GM23338 (cell line): Measurements from ENCODE around the gene PEAR1. TPM values are rescaled to one million over a fixed set of nuclear protein-coding genes. Genes with fewer than 3 reads are reported as not detected.

Source experiments
- ATAC-seq: fragments of 200-7000 bp; cut with Tn5 transposase; 3 replicates; pipeline ENCODE4 v1.9.1; 2020
- DNase-seq: peaks from one replicate; pipeline ENCODE4 v3.0.0-alpha.2; 2015; ENCODE audit warnings: low spot score
- H2AFZ ChIP-seq: fragments of 200-600 bp; sonication (generic); 2 replicates; pipeline ENCODE4 v1.8.0; 2016; ENCODE audit warnings: antibody characterized with exemption, mild to moderate bottlenecking, moderate library complexity
- H3F3A ChIP-seq: fragments of 200-600 bp; sonication (generic); replicated peaks from 2 replicates; pipeline ENCODE4 v1.8.0; 2017; ENCODE audit warnings: antibody characterized with exemption, mixed run types, low read depth
- H3K27ac ChIP-seq: fragments of 200-600 bp; sonication (generic); 2 replicates; pipeline ENCODE4 v1.6.1; 2016; ENCODE audit warnings: low read depth
- H3K27me3 ChIP-seq: fragments of 200-600 bp; sonication (generic); 2 replicates; pipeline ENCODE4 v1.8.0; 2016; ENCODE audit warnings: mild to moderate bottlenecking, mixed run types, moderate library complexity; ENCODE audit not compliant: insufficient read depth
- H3K36me3 ChIP-seq: fragments of 200-600 bp; sonication (generic); 2 replicates; pipeline ENCODE4 v1.8.0; 2016; ENCODE audit warnings: mild to moderate bottlenecking; ENCODE audit not compliant: insufficient read depth
- H3K4me1 ChIP-seq: fragments of 200-600 bp; sonication (generic); 2 replicates; pipeline ENCODE4 v1.8.0; 2016; ENCODE audit warnings: mild to moderate bottlenecking, moderate library complexity; ENCODE audit not compliant: insufficient read depth
- H3K4me2 ChIP-seq: fragments of 200-600 bp; sonication (generic); 2 replicates; pipeline ENCODE4 v1.7.1; 2017; ENCODE audit warnings: mixed run types
- H3K4me3 ChIP-seq: fragments of 200-600 bp; sonication (generic); 2 replicates; pipeline ENCODE4 v1.6.1; 2016; ENCODE audit warnings: mixed run types
- H3K79me2 ChIP-seq: fragments of 200-600 bp; sonication (generic); replicated peaks from 2 replicates; pipeline ENCODE4 v1.8.0; 2017; ENCODE audit warnings: mild to moderate bottlenecking; ENCODE audit not compliant: insufficient read depth
- H3K9me2 ChIP-seq: fragments of 200-600 bp; sonication (generic); 2 replicates; pipeline ENCODE4 v1.8.0; 2017; ENCODE audit not compliant: insufficient read depth
- H4K20me1 ChIP-seq: fragments of 200-600 bp; sonication (generic); replicated peaks from 2 replicates; pipeline ENCODE4 v1.8.0; 2017; ENCODE audit warnings: mild to moderate bottlenecking; ENCODE audit not compliant: insufficient read depth
- H3K27ac Mint-ChIP-seq: 2 replicates; pipeline ENCODE4 v1.8.0; 2020; ENCODE audit warnings: inconsistent platforms, mild to moderate bottlenecking, moderate library complexity, mixed read lengths
- H3K27me3 Mint-ChIP-seq: 3 replicates; pipeline ENCODE4 v1.8.0; 2022; ENCODE audit warnings: low read depth, mild to moderate bottlenecking, moderate library complexity, mixed read lengths, inconsistent platforms; ENCODE audit not compliant: insufficient read depth, poor library complexity
- H3K36me3 Mint-ChIP-seq: 3 replicates; pipeline ENCODE4 v1.8.0; 2021; ENCODE audit warnings: low read depth, mild to moderate bottlenecking, inconsistent platforms, moderate library complexity, mixed read lengths
- H3K4me1 Mint-ChIP-seq: 3 replicates; pipeline ENCODE4 v1.8.0; 2020; ENCODE audit warnings: mild to moderate bottlenecking, inconsistent platforms, mixed read lengths
- H3K4me3 Mint-ChIP-seq: 3 replicates; pipeline ENCODE4 v1.8.0; 2021; ENCODE audit warnings: moderate library complexity, mild to moderate bottlenecking, inconsistent platforms, mixed read lengths
- H3K9me3 Mint-ChIP-seq: 3 replicates; pipeline ENCODE4 v1.8.0; 2020; ENCODE audit warnings: moderate library complexity, mild to moderate bottlenecking, inconsistent platforms, mixed read lengths
- CREB1 ChIP-seq: fragments of 250-450 bp; sonication (Bioruptor Pico); IDR thresholded peaks from 2 replicates; pipeline ENCODE4 v1.5.0; 2020; ENCODE audit warnings: low read depth, mild to moderate bottlenecking, moderate library complexity
- CTCF ChIP-seq, 2 experiments: fragments of 200-600 bp in 1 of 2; sonication (generic) in 1 of 2; conservative IDR thresholded peaks; 2 replicates each; pipeline versions ENCODE4 v1.5.1 to v1.6.1; 2016 to 2017; ENCODE audit warnings: antibody characterized with exemption in 2 of 2, low read depth in 2 of 2, mild to moderate bottlenecking in 2 of 2, moderate library complexity in 1 of 2
- ETS1 ChIP-seq: IDR thresholded peaks from 2 replicates; pipeline ENCODE4 v1.6.1; 2016; ENCODE audit warnings: antibody characterized with exemption
- EZH2 ChIP-seq: fragments of 200-600 bp; sonication (generic); IDR thresholded peaks from one replicate; pipeline ENCODE4 v1.8.0; 2017; ENCODE audit warnings: antibody characterized with exemption, mild to moderate bottlenecking, low read depth; ENCODE audit not compliant: unreplicated experiment
- EZH2phosphoT487 ChIP-seq: fragments of 200-600 bp; sonication (generic); IDR thresholded peaks from one replicate; pipeline ENCODE4 v1.8.1; 2018; ENCODE audit warnings: antibody characterized with exemption; ENCODE audit not compliant: unreplicated experiment
- JUNB ChIP-seq: IDR thresholded peaks from one replicate; pipeline ENCODE4 v1.6.1; 2016; ENCODE audit warnings: antibody characterized with exemption; ENCODE audit not compliant: unreplicated experiment
- NANOG ChIP-seq: IDR thresholded peaks from 2 replicates; pipeline ENCODE4 v1.6.1; 2016; ENCODE audit warnings: antibody characterized with exemption, borderline replicate concordance
- POLR2AphosphoS5 ChIP-seq: IDR thresholded peaks from 2 replicates; pipeline ENCODE4 v1.6.1; 2016; ENCODE audit warnings: antibody characterized with exemption, low read depth
- REST ChIP-seq: IDR thresholded peaks from one replicate; pipeline ENCODE4 v1.6.1; 2018; ENCODE audit warnings: antibody characterized with exemption; ENCODE audit not compliant: unreplicated experiment
- STAT1 ChIP-seq: IDR thresholded peaks from one replicate; pipeline ENCODE4 v1.6.1; 2016; ENCODE audit warnings: antibody characterized with exemption; ENCODE audit not compliant: unreplicated experiment
- ZNF114 ChIP-seq: fragments of 250-450 bp; sonication (Bioruptor Pico); IDR thresholded peaks from 2 replicates; pipeline ENCODE4 v1.5.0; 2020; ENCODE audit warnings: mild to moderate bottlenecking, moderate library complexity
- ZNF331 ChIP-seq: fragments of 250-450 bp; sonication (Bioruptor Pico); IDR thresholded peaks from 2 replicates; pipeline ENCODE4 v1.5.0; 2020; ENCODE audit warnings: low read depth, mild to moderate bottlenecking, moderate library complexity
- ZNF462 ChIP-seq: fragments of 250-450 bp; sonication (Bioruptor Pico); IDR thresholded peaks from 2 replicates; pipeline ENCODE4 v1.5.0; 2020; ENCODE audit warnings: mild to moderate bottlenecking, moderate library complexity
- polyA plus RNA-seq: library from polyadenylated mRNA; unstranded; fragments of >200 nt; fragmentation: Nextera tagmentation; extraction: Ambion mirVana; gene quantifications from 2 replicates; pipeline ENCODE4 v1.2.1, GENCODE V29; 2016
- total RNA-seq: library from RNA; depleted of rRNA; stranded (reverse); fragments of >200 nt; shearing (Covaris generic); gene quantifications from 2 replicates; pipeline ENCODE4 v1.2.3, GENCODE V29; 2014

The PEAR1 gene
- total and polyA plus RNA-seq, 2 experiments from 2014 or later: 0.28 to 0.47 TPM

GRCh38 chr1:156964441-156964840 is 70.9 kb downstream of the PEAR1 start:
- Mint-ChIP-seq H3K27me3 (peaks cover 6% of the 10 kb centered on the region), H3K4me1 (no peaks in the 10 kb centered on the region), H3K4me3 (no peak overlapping the region), H3K36me3 (peaks cover 50% of the 10 kb centered on the region), H3K9me3 (no peaks in the 10 kb centered on the region), H3K27ac (no peak overlapping the region)
- Histone ChIP-seq H3K36me3 (peaks cover 11% of the 10 kb centered on the region), H3K4me2 (no peak overlapping the region), H3K4me1 (no peaks in the 10 kb centered on the region), H3K4me3 (no peak overlapping the region), H3K9me2 (no peaks in the 10 kb centered on the region), H3K27me3 (no peaks in the 10 kb centered on the region), H2AFZ (no peak overlapping the region), H3K27ac (no peak overlapping the region), H4K20me1 (no peaks in the 10 kb centered on the region), H3F3A (no peaks in the 10 kb centered on the region), H3K79me2 (no peaks in the 10 kb centered on the region)
- TF ChIP-seq ETS1 (no peak), POLR2AphosphoS5 (no peak), JUNB (no peak), CREB1 (no peak), STAT1 (no peak), ZNF114 (no peak), REST (no peak), EZH2phosphoT487 (no peak), ZNF462 (no peak), NANOG (no peak), CTCF (conservative IDR thresholded peaks at IDR 0.05; ENCODE audit: low read depth in 2 of 2) (no peak), EZH2 (no peak), ZNF331 (CRISPR knock-in tag) (no peak)
- DNase-seq (no peak), ATAC-seq (no peak)
